Vagina (tissue), 2 donors: Measurements from ENCODE around the gene IKZF4. TPM values are rescaled to one million over a fixed set of nuclear protein-coding genes. Genes with fewer than 3 reads are reported as not detected.
"Not testable (repeated sequence)": the region's sequence is repeated elsewhere in the genome, so short reads cannot be mapped to it uniquely, and the experiment has no call there.

ENCODE experiments used
- DNase-seq, 2 donors: peaks; one replicate each; pipeline ENCODE4 v3.0.0-alpha.2; 2017; ENCODE audit errors: extremely low spot score in 2 of 2
- H3K27ac ChIP-seq: fragments of 200-600 bp; sonication (generic); one replicate; pipeline ENCODE4 v1.5.1; 2019
- H3K27me3 ChIP-seq: fragments of 200-600 bp; sonication (generic); one replicate; pipeline ENCODE4 v1.5.1; 2019
- H3K36me3 ChIP-seq, 2 donors: fragments of 200-600 bp; sonication (generic); one replicate each; pipeline ENCODE4 v1.5.1; 2017 to 2019
- H3K4me1 ChIP-seq: fragments of 200-600 bp; sonication (generic); one replicate; pipeline ENCODE4 v1.5.1; 2019
- H3K4me3 ChIP-seq, 2 donors: fragments of 200-600 bp; sonication (generic); 1 replicate in 1 of 2; 2 replicates in 1 of 2; pipeline ENCODE4 v1.5.1; 2016 to 2019
- H3K9me3 ChIP-seq: fragments of 200-600 bp; sonication (generic); one replicate; pipeline ENCODE4 v1.5.1; 2019
- CTCF ChIP-seq, 3 experiments: fragments of 450-650 bp in 2 of 3; fragments of 200-600 bp in 1 of 3; sonication (generic) in 1 of 3; IDR thresholded peaks; one replicate each; pipeline ENCODE4 v1.5.1; 2017 to 2019; ENCODE audit warnings: antibody characterized with exemption in 3 of 3, mild to moderate bottlenecking in 2 of 3, moderate library complexity in 2 of 3
- POLR2A ChIP-seq, 2 donors: fragments of 450-650 bp; IDR thresholded peaks; one replicate each; pipeline ENCODE4 v1.6.1; 2017; ENCODE audit warnings: antibody characterized with exemption in 2 of 2, mild to moderate bottlenecking in 2 of 2, moderate library complexity in 2 of 2
- POLR2AphosphoS5 ChIP-seq, 2 donors: sonication (generic); formaldehyde crosslinking; IDR thresholded peaks; one replicate each; pipeline ENCODE4 v1.9.0; 2017; ENCODE audit warnings: antibody characterized with exemption in 2 of 2, mild to moderate bottlenecking in 2 of 2, low read depth in 1 of 2; ENCODE audit not compliant: insufficient read depth in 1 of 2
- intact Hi-C: fragments of 100-400 bp; cut with DNase I; formaldehyde crosslinking; loops from one replicate; pipeline ENCODE4 v1.15.1; 2023
- total RNA-seq: library from RNA; depleted of rRNA; stranded (reverse); fragments of >200 nt; gene quantifications from one replicate; pipeline ENCODE4 v1.2.3, GENCODE V29; 2016

Gene IKZF4
- total RNA-seq, 1 donor from 2014 or later = 4.4 TPM

GRCh38 chr12:56062996-56063395 lies 42.2 kb downstream of the IKZF4 start:
- Histone ChIP-seq H3K4me3 (no peak overlapping the region), H3K4me1 (no peaks in the 10 kb centered on the region), H3K27me3 (no peaks in the 10 kb centered on the region), H3K36me3 (no peaks in the 10 kb centered on the region), H3K9me3 (no peaks in the 10 kb centered on the region), H3K27ac (no peak overlapping the region)
- TF ChIP-seq CTCF (IDR thresholded peaks at IDR 0.05) (no peak), POLR2AphosphoS5 (IDR thresholded peaks at IDR 0.05; ENCODE audit: insufficient read depth in 1 of 2, low read depth in 1 of 2) (no peak), POLR2A (IDR thresholded peaks at IDR 0.05) (no peak)
- no peak for DNase-seq
- intact Hi-C loops = no loop called here

GRCh38 chr12:56071648-56072047 lies 50.8 kb downstream of the IKZF4 start:
- DNase-seq = no peak
- H3K4me1 ChIP-seq = no peaks in the 10 kb centered on the region
- H3K36me3 ChIP-seq = no peaks in the 10 kb centered on the region
- H3K27ac ChIP-seq = no peak overlapping the region
- TF ChIP-seq POLR2AphosphoS5 (IDR thresholded peaks at IDR 0.05; ENCODE audit: insufficient read depth in 1 of 2, low read depth in 1 of 2) (no peak), POLR2A (IDR thresholded peaks at IDR 0.05) (no peak), CTCF (IDR thresholded peaks at IDR 0.05) (no peak)
- no peaks in the 10 kb centered on the region for H3K27me3 ChIP-seq
- no peak overlapping the region for H3K4me3 ChIP-seq
- intact Hi-C loops = no loop called here
- no peaks in the 10 kb centered on the region for H3K9me3 ChIP-seq

GRCh38 chr12:56074396-56074795 lies 53.6 kb downstream of the IKZF4 start:
- Histone ChIP-seq H3K4me3 (no peak overlapping the region), H3K36me3 (no peaks in the 10 kb centered on the region), H3K4me1 (no peaks in the 10 kb centered on the region), H3K27me3 (no peaks in the 10 kb centered on the region), H3K27ac (no peak overlapping the region), H3K9me3 (no peaks in the 10 kb centered on the region)
- no peak for TF ChIP-seq POLR2A (IDR thresholded peaks at IDR 0.05)
- no peak for TF ChIP-seq POLR2AphosphoS5 (IDR thresholded peaks at IDR 0.05; ENCODE audit: insufficient read depth in 1 of 2, low read depth in 1 of 2)
- no peak for TF ChIP-seq CTCF (IDR thresholded peaks at IDR 0.05)
- intact Hi-C loops = no loop called here
- no peak for DNase-seq

- DNase-seq, H3K4me3 ChIP-seq, H3K27ac ChIP-seq, H3K4me1 ChIP-seq, H3K36me3 ChIP-seq, H3K9me3 ChIP-seq, intact Hi-C loops, H3K27me3 ChIP-seq: not testable (repeated sequence)
These were observed 57.1 kb downstream of the IKZF4 start for GRCh38 chr12:56077966-56078365.

GRCh38 chr12:56078427-56078826 lies 57.6 kb downstream of the IKZF4 start:
- no peaks in the 10 kb centered on the region for H3K9me3 ChIP-seq
- H3K27me3 ChIP-seq = no peaks in the 10 kb centered on the region
- no peak overlapping the region for H3K27ac ChIP-seq
- peaks cover 8% of the 10 kb centered on the region for H3K4me1 ChIP-seq
- peak overlapping the region in 1 of 2 donors; percentile 66 for H3K4me3 ChIP-seq
- intact Hi-C loops = no loop called here
- no peak for DNase-seq
- TF ChIP-seq CTCF (IDR thresholded peaks at IDR 0.05) (no peak), POLR2A (IDR thresholded peaks at IDR 0.05) (no peak), POLR2AphosphoS5 (IDR thresholded peaks at IDR 0.05; ENCODE audit: insufficient read depth in 1 of 2, low read depth in 1 of 2) (no peak)
- no peaks in the 10 kb centered on the region for H3K36me3 ChIP-seq
